Activated CD8-positive, alpha-beta memory T cell treated with anti-CD3 and anti-CD28 coated beads, Interleukin-2, amount 50 U/mL, for 1 hour (primary cell): ENCODE results near the gene CKB.

Source experiments
- DNase-seq: peaks from one replicate; pipeline ENCODE4 v3.0.0-alpha.2; 2020; ENCODE audit errors: extremely low read depth

The CKB gene

DNA sequence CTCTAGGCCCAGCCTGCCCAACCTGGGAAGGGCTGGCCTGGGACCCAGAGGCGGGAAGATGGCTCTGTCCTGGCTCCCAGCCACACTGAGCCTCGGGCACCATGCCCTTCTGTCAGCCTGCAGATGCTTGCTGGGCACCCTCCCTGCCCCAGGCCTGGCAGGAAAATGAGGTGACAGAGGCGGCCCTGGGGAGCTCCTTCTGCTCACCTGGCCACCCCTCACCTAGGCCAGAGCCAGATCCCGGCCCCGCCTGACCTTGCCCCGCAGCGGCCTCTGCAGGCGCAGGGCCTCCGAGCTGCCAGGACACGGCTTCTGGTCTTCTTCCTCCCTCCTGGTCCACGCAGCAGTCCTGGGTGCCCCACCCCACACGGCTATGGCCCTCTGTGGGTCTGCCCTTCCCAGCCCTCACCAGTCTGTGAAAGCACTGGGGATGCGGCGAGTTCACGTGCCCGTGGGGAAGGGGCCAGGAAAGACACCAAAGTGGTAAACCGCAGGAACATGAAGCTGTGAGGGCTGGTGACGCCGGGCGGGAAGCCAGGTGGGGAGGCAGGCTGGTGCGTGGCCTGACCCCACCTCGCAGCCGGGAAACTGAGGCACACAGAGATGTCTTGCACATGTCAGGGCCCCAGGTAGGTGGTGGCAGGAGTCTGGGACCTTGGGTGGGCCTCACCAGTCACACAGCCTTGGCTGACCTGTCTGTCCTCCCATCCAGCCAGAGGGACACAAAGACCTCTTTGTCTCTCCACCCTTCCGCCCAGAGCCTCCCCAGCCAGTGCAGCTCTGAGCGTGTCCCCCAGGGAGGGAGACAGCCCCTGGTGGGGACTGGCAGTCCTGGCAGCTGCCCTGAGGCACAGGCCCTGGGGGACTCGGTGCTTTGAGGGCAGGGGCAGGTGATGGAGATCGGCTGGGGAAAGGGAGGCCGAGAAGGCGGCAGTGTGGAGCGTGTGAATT, 27.0 kb upstream of the CKB start:
- no peak for DNase-seq

DNA sequence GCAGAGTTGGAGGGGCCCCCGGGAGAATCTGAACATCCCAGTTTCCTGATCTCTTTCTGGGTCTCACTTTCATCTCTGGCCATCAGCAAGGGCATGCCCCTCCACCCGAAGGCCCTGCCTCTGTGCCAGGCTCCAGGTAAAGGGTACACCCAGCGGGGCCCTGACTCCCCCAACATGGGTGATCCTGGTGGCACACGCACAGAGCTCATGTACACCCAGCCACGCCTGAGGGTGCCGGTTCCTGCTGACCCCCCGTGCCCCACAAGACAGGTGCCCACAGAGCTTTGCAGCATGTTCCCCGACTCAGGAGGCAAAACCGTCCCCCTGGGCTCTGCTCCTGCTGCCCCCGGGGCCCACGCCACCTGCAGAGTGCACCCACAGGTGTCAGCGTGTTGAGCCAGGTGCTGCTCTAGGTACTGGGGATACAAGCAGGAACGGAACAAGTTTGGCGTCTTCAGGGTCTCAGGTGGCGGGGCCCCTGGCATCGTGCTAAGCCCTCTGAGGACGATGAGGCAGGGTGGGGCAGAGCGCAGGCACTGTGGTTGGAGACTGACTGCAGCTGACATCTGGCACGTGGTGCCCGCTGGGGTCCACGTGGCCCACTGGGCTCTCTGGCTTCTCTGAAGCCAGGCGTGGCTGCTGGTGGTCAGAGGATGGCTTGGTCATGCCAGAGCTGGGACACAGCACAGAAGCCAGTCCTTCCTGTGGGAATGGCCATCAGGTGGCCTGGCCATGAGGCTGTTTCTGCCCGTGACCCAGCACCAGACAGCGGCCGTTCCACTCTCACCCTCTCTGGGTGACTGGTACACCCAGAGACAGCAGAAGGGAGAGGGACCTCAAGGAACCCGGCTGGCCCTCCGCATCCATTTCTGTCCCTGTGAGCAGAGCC, 26.1 kb upstream of the CKB start:
- DNase-seq = no peak

DNA sequence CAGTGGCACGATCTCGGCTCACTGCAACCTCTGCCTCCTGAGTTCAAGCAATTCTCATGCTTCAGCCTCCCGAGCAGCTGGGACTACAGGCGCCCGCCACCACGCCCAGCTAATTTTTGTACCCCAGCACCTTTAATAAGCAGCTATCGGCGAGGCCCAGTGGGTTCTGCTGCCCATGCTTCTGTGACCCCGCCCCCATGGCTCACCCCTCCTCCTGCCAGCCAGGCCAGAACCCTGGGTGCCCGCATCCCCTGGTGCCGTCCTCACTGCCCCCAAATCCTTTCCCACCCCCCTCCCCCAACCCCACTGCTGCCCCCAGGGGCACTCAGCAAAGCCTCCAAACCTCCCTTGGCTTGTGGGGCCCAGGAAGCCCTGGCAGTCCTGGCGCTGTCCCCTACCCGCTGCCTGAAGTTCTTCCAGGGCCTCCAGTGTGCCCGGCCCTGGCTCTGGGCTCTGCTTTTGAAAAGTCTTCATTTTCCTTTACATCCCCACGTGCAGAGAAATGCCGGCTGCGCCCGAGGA, 25.4 kb upstream of the CKB start:
- no peak for DNase-seq

DNA sequence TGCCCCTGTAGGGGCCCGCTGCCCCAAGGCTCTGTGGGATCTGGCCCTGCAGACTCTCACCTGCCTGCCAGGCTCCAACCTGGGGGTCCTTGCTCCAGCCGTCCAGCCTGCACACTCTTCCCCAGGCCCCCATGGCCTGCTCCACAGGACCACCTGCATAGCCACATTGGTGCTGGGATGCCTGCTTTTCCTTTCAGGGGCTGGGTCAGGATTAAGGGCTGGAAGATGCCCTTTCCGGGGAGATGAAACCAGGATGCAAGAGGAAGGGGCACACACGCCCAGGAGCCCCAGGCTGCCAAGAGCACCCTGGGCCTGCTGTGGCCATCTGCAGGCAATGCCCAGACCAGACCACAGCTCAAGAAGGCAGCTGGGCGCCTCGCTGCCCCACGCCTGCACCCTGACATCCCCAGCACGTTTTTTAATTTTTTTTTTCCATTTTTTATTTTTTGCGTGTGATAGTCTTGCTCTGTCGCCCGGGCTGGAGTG, 24.9 kb upstream of the CKB start:
- DNase-seq = no peak

DNA sequence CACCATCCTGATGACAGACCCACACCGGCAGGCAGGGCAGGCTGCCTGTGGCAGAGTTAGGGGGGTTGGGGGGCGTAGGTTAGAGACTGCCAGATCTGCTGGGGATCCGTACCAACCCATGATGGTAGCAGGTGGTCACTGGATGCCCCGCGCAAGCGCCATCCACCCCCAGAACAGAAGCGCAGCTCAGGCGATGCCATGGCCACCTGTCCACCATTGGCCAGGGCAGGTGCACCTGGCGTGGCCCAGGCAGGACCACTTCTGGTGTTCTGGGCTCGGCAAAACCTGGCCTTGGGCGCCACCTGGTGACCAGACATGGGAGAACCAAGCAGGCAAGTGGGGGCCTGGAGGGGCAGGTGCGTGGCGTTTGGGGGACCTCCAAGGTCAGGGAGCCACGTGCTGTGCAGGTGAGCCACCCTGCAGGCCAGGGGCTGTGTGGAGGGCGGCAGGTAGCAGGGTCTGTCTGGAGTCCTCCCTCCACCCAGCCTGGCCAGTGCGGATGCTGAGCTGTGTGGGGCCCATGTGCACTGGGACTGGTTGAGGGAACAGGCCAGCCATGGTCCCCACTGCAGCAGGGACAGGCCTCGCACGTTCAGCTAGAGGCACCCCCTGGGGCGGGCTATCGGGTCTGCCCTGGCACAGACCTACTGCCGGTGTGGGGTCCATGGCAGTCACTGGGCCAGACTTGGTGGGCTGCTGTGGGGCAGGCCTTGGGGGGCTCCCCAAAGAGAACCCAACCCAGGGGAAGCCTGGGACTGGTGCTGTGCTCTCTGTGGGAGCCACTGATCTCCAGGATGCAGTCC, 24.2 kb upstream of the CKB start:
- DNase-seq = peak; percentile 31

DNA sequence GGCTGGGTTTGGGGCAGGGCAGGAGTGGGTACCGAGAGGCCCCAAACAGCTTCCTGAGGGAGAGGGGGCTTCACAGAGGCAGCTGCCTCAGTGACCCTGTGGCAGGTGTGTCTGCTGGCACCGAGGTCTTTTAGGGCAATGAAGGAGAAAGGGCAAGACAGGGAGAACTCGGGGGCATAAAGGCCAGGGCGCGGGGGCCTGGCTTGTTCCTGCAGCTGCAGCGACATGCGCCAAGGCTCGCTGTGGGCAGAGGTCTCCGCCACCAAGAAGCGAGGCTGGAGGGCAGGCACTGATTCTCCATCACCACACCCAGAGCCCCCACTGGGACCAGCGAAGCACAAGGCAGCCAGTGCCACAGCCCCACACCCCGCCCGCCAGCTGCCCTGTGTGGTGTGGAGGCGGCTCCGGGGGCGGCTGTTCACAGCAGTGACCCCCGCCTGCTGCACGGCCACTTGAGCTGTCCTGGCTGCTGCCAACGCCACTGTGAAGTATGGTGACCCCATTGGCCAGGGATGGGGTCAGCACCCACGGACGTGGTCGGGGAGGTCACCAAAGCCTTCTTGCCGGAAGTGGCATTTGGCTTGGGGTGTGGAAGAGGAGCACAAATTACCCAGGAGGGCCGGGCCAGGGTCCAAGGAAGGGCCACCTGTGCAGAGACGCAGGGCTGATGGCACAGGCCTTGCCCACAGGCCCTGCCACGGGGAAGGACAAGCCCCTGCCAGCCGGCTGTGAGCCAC, 23.5 kb upstream of the CKB start:
- DNase-seq = no peak

DNA sequence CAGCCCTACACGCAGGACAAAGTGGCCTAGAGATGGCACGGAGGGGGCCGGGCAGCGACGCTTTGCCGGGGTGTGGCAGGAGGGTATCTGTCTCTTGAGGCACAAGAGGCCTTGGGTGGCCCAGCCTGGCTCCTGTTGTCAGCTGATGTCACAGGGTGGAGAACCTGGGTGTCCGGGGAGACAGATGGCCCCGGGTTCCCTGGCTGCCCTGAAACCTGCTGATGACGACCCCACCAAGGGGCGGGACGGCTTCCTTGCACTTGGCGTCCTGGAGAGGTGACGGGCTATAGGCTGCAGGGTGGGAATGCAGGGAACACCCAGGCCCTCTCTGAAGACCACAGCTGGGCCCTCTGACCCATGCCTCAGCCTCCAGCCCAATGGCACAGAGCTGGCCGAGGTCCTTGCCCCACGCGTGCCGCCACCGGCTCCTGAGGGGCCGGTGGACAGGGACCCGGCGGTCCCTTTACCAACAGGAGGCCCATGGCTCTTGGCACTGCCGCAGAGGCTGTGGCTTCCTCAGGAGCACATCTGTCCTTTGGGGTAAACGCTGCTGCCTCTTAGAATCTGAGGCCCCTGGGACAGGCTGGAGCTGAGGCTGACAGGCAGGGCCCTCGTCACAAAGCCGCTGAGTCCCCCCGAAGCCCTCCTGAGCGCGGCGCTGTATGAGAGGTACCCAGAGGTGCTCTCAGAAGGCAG, 22.7 kb upstream of the CKB start:
- DNase-seq = no peak

DNA sequence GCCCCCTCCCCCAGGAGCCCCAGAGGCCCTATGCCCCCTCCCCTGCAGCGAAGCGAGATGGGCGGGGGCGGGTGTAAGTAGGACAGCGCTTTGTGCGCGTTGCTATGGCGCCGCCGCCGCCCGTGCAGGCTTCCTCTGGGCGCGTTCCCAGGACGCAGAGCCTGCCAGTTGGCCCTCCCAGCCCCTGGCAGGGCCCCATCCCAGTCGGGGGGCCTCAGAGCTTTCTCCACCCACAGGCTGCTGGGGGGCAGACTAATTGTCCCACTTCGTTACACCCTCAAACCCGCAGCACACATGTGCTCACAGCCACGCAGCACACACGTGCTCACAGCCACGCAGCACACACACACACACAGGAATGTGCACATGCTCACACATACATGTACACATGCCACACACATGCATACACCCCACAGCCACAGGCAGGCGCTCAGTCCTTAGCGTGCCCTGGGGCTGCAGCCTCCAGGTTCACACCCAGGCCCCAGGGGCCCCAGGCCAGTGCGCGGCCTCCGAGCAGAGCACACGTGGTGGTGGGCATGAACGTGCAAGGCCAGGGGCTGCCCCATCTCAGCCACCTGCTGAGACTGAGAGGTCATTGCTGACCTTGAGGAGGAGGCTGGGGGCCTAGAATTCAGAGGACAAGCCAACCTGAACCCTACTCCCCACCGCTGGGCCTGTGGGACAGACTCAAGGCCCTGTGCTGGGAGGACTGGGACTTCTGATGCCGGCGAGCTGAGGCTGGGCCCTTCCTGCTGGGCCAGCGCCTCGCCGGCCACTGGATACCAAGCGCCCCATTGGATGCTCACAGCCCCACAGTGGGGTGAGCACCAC, 22.0 kb upstream of the CKB start:
- DNase-seq = no peak

DNA sequence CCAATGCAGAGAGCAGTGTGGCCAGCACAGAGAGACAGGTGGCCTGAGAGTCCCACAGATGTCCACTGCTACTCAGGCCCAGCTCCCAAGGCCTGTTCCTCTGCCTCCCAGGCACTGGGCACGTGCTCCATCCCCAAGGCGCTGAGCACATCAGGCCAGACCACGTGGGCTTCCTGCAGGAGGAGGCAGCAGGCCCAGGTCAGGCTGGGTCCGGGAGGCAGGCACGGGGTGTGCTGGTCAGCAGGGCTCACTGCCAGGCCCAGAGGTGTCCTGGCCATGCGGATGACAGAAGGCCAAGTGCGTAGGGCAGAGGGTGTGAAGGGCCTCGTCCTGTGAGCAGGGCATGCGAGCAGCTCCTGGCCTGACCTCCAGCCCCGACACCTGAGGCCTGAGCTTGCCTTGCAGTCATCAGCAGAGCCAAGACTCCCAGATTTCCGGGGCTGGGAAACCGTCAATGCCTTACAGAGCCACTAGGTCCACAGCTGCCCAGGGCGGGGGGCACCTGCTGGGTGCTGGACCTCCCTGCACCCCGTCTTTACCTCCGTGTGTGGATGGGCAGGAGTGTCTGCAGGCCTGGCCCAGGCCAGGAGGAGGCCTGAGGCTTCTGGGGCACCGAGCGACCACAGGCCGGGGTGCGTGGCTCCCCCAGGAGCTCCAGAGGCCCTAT, 21.2 kb upstream of the CKB start:
- DNase-seq = no peak

DNA sequence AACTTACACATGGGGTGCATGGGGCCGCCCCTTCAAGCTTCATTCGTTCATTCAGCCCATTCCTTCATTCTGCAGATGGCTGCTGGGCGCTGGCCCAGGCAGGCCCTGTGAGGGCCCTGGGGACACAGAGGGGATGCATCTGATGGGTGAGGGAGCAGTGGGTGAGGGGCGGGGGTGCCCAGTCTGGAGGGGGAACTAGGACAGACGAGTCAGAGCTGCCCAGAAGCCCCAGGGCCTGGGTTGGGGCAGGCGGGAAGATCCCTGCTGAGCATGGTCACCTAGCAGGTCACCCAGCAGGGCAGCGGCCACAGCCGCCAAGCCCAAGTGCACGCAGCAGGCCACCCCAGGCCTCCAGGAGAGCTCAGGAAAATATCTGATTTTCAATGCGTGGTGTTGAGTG, 20.5 kb upstream of the CKB start:
- no peak for DNase-seq

DNA sequence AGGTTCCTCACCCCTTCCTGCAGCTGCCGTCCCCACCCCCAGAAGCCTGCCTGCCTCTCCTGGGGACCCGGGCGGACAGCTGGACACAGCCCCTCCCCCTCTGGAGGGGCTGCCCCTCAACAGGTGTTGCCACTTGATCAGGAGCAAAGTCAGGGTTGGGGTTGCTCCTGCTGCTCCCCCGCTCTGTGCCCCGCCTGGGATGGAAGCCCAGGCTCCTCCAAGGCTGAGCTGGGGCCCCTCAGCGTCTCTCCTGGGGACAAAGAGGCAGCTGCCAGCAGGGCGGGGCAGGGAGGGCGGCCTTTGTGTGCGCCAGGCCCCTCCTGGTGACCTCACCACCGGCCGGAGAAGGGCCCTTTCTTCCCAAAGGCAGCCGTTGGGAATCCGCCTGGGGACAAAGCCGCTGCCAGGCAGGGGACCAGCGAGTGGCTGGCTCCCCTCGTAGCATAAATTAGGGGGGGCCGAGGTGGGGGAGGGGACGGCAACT, 20.0 kb upstream of the CKB start:
- no peak for DNase-seq

DNA sequence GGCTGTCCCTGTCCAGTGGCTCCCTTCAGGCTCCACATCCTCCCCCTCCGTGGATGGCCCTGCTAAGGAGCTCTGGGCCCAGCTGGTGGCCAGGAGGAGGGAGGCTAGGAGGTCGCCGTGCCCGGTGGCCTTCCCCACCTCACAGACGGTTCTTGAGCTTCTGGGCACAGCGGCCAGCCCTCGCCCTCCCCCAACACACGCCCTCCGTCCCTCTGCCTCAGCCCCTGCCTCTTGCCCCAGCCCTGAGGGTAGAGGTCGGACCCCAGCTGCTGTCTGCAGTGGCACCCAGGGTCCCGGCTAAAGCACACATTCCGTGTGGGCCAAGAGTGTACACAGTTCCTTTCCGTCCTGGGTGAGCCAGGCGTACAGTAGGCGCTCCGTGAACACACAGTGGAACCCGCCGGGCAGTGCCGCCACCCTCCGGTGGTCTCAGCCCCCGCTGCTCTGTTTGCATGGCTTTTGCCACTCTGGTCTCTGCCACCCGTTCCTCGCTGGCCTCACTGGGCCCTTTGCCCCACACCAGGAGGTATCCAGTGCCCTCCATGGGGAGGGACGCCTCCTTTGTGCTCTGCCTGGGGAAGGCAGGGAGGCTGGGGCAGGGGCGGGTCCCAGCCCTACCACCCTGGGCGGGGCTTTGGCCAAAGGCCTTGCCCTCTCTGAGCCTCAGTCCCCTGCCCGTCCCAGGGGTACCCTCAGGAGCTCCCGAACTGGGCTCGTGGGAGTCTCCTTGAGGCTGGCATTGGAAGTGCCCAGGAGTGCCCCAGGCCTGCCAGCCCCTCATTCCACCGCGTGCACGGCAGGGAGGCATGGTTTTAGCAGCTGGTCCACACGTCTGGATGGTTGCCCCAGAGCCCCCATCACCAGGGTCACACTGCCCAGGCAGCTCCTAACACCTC, 19.3 kb upstream of the CKB start:
- DNase-seq = no peak

DNA sequence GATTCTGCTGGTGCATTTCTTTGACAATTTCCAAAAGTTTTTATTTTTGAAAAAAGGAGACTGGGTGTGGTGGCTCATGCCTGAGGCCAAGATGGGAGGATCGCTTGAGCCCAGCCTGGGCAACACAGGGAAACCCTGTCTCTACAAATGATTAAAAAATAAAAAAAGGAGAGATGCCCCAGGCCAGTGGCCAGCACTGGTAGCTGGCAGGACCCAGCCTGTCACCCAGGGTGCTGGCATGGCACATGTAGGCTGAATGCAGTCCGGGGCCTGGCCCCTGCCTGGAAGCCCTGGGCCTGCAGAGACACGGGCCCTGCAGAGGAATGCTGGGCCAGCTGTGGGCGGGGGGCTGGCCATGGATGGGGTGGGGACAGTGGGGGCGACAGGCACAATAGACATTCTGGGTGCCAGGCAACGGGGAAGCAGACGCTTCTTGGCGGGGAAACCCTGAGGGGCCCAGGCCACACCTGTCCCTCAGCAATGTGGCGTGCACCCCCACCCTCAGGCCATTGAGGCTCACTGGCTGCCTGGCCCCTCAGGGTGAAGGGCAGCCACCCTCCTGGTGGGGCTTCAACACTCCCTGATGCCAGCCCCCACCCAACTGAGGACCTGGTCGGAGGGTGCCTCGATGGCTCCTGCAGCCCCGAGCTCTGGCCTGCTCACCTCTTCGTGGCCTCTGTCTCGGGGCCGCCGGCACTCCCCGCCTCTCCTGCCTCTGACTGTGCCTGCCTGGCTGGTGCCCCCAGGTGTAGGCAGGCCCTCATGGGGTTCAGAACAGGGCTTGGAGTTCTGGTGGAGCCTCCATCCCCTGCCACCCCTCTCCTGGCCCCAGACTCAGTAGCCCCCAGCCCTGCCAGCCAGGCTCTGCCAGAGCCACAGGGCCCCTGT, 18.4 kb upstream of the CKB start:
- no peak for DNase-seq

DNA sequence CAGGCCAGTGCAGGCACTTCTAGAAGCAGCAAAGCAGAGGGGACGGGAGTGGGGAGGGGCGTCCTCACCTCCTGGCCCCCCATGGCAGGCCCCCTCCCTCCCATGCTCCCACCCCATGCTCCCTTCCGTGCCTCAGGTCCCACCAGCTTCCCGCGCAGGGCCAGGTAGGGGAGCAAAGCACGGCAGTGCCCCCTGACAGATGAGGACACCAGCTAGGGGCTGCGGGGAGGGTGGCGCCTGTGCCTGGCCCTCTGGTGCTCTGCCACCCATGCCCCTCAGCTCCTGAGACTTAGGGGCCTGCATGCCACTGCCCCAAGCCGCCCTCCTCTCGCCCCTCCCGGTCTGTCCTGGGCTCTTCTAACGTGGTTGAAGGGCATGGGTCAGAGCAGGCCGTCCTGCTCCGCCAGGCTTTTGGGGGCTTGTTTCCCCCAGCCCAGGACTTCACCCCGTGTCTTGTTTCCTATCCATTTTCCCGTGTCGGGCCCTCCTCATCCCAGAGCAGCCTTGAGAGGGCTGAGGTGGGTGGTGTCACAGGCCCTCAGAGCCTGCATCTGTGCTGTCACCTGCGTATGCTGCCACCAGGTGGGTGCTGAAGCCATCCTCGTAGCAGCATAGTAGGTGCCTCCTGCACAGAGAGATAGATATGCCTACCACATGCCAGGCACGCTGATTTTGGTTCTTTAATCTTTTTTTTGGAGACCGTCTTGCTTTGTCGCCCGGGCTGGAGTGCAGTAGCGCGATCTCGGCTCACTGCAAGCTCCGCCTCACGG, 16.6 kb upstream of the CKB start:
- DNase-seq = no peak

DNA sequence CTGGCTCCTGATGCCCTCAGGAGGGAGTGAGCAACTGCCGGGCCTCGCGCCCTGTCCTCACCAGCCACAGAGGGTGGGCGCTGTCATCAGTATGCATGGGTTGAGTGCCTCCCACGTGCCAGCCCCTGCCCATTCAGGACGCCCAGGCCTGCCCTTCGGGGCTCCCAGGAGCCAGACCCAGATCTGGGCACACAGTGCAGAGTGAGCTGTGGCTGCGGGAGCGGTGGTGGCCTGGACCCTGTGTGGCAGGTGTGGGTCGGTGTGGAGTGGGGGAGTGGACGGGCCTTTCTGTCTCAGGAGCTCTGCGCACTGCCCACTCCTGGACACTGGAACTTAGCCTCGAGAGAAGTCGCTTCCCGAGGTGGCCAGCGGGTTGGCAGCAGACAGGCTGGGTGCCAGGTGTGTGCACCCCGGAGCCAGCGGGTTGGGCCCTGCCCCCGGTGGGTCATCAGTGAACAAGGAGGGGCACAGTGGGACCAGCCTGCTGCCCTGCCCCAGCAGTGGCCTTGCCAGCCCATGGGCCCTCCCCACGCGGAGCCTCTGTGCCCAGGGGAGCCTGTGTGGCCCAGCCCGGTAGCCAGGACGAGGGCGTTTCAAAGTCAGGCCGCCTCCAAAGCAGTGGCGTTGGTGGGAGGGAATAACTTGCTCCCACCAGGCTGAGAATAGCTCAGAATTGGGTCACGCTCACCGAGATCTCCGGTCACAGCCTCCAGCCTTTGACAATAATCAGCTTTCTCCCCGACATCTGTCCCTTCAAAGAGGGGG, 15.8 kb upstream of the CKB start:
- no peak for DNase-seq
